Prostate gland (tissue), 2 donors: ENCODE measurements around the gene DIS3L2. TPM values are rescaled to one million over a fixed set of nuclear protein-coding genes. Genes with fewer than 3 reads are reported as not detected.

Experiments used
- DNase-seq: peaks from one replicate; pipeline ENCODE4 v3.0.0-alpha.2; 2019; ENCODE audit warnings: low spot score
- H3K27ac ChIP-seq, 2 donors: fragments of 200-600 bp; sonication (generic); 2 replicates each; pipeline ENCODE4 v1.5.1; 2017 to 2019
- H3K27me3 ChIP-seq: fragments of 200-600 bp; sonication (generic); replicated peaks from 2 replicates; pipeline ENCODE4 v1.5.1; 2019; ENCODE audit not compliant: insufficient read depth
- H3K36me3 ChIP-seq, 2 donors: fragments of 200-600 bp; sonication (generic); 1 replicate in 1 of 2; 2 replicates in 1 of 2; pipeline versions ENCODE4 v1.5.1 to v1.8.1; 2017 to 2019
- H3K4me1 ChIP-seq: fragments of 200-600 bp; sonication (generic); replicated peaks from 2 replicates; pipeline ENCODE4 v1.5.1; 2019
- H3K4me3 ChIP-seq, 2 donors: fragments of 200-600 bp; sonication (generic); 2 replicates each; pipeline ENCODE4 v1.5.1; 2017 to 2019
- H3K9me3 ChIP-seq: fragments of 200-600 bp; sonication (generic); 2 replicates; pipeline ENCODE4 v1.5.1; 2017
- CTCF ChIP-seq, 4 experiments: fragments of 200-600 bp in 2 of 4; fragments of 450-650 bp in 2 of 4; sonication (generic) in 2 of 4; IDR thresholded peaks; 1 replicate in 3 of 4; 2 replicates in 1 of 4; pipeline ENCODE4 v1.5.1; 2016 to 2019; ENCODE audit warnings: antibody characterized with exemption in 4 of 4, mild to moderate bottlenecking in 2 of 4, moderate library complexity in 2 of 4
- POLR2A ChIP-seq: fragments of 450-650 bp; IDR thresholded peaks from one replicate; pipeline ENCODE4 v1.6.1; 2016; ENCODE audit warnings: antibody characterized with exemption, mild to moderate bottlenecking
- POLR2AphosphoS5 ChIP-seq: sonication (generic); formaldehyde crosslinking; IDR thresholded peaks from one replicate; pipeline ENCODE4 v1.6.1; 2017; ENCODE audit warnings: antibody characterized with exemption
- WGBS: methylation state at CpG from one replicate; pipeline ENCODE4 v1.1.5; 2018; 5-methylcytosine and 5-hydroxymethylcytosine counted together
- intact Hi-C: fragments of 100-400 bp; cut with DNase I; formaldehyde crosslinking; loops from one replicate; pipeline ENCODE4 v1.14.2; 2022
- total RNA-seq, 2 donors: library from RNA; depleted of rRNA; stranded (reverse); fragments of >200 nt; gene quantifications; one replicate each; pipeline ENCODE4 v1.1.0, GENCODE V29; 2016

The DIS3L2 gene
- total RNA-seq, 2 donors from 2014 or later: 30.1 to 71.3 TPM

- H3K4me3 ChIP-seq: no peak overlapping the region
- no peaks in the 10 kb centered on the region for H3K36me3 ChIP-seq
- intact Hi-C loops: no loop called here
- H3K9me3 ChIP-seq: no peaks in the 10 kb centered on the region
- TF ChIP-seq CTCF (IDR thresholded peaks at IDR 0.05) (no peak), POLR2A (no peak)
- no peaks in the 10 kb centered on the region for H3K27me3 ChIP-seq
- no peaks in the 10 kb centered on the region for H3K4me1 ChIP-seq
- no peak overlapping the region for H3K27ac ChIP-seq
- no peak for DNase-seq
- 88% methylated on average over 6 of the region's 6 CpGs for WGBS
Observed at GRCh38 chr2:232218778-232219495, 257.4 kb downstream of the DIS3L2 start.

- Histone ChIP-seq H3K27ac (no peak overlapping the region), H3K9me3 (no peaks in the 10 kb centered on the region), H3K4me1 (no peaks in the 10 kb centered on the region), H3K27me3 (no peaks in the 10 kb centered on the region), H3K4me3 (no peak overlapping the region), H3K36me3 (no peaks in the 10 kb centered on the region)
- TF ChIP-seq CTCF (IDR thresholded peaks at IDR 0.05) (no peak), POLR2A (no peak), POLR2AphosphoS5 (no peak)
- intact Hi-C loops: no loop called here
- DNase-seq: no peak
- 60% methylated on average over 2 of the region's 2 CpGs for WGBS
Observed at GRCh38 chr2:232219496-232219870, 258.0 kb downstream of the DIS3L2 start.

GRCh38 chr2:232219932-232220331 is 258.4 kb downstream of the DIS3L2 start:
- H3K4me1 ChIP-seq: no peaks in the 10 kb centered on the region
- no peak overlapping the region for H3K27ac ChIP-seq
- H3K36me3 ChIP-seq: no peaks in the 10 kb centered on the region
- no peaks in the 10 kb centered on the region for H3K9me3 ChIP-seq
- no peak overlapping the region for H3K4me3 ChIP-seq
- no peak for DNase-seq
- intact Hi-C loops: no loop called here
- WGBS: 95% methylated on average over 5 of the region's 5 CpGs
- no peak for TF ChIP-seq POLR2A
- TF ChIP-seq CTCF (IDR thresholded peaks at IDR 0.05): no peak
- TF ChIP-seq POLR2AphosphoS5: no peak
- H3K27me3 ChIP-seq: no peaks in the 10 kb centered on the region

- no peak overlapping the region for H3K4me3 ChIP-seq
- WGBS: 48% methylated on average over 2 of the region's 2 CpGs
- no peak overlapping the region for H3K27ac ChIP-seq
- H3K27me3 ChIP-seq: no peaks in the 10 kb centered on the region
- no peak for DNase-seq
- no peaks in the 10 kb centered on the region for H3K4me1 ChIP-seq
- intact Hi-C loops: no loop called here
- H3K9me3 ChIP-seq: no peaks in the 10 kb centered on the region
- no peaks in the 10 kb centered on the region for H3K36me3 ChIP-seq
- TF ChIP-seq POLR2AphosphoS5 (no peak), POLR2A (no peak), CTCF (IDR thresholded peaks at IDR 0.05) (no peak)
Observed at GRCh38 chr2:232225429-232225828, 263.9 kb downstream of the DIS3L2 start.

- Histone ChIP-seq H3K36me3 (no peaks in the 10 kb centered on the region), H3K27ac (no peak overlapping the region), H3K4me3 (no peak overlapping the region), H3K4me1 (no peaks in the 10 kb centered on the region), H3K27me3 (no peaks in the 10 kb centered on the region), H3K9me3 (no peaks in the 10 kb centered on the region)
- DNase-seq: no peak
- WGBS: 71% methylated on average over 1 of the region's 1 CpG
- intact Hi-C loops: no loop called here
- TF ChIP-seq POLR2AphosphoS5 (no peak), POLR2A (no peak), CTCF (IDR thresholded peaks at IDR 0.05) (no peak)
Observed at GRCh38 chr2:232225895-232226294, 264.4 kb downstream of the DIS3L2 start.
